ENCODE measurements around the gene SMIM23. TPM values are rescaled to one million over a fixed set of nuclear protein-coding genes. Genes with fewer than 3 reads are reported as not detected.

Gene SMIM23
- total and polyA plus RNA-seq, 2 donors (not counting 1 experiment from before 2014, with no cell fraction given) = not detected

- Histone ChIP-seq H3K27ac (ENCODE audit: insufficient read depth, low read length) (no peak overlapping the region), H3K36me3 (ENCODE audit: control insufficient read depth, insufficient read depth, low read length) (no peaks in the 10 kb centered on the region), H2AFZ (ENCODE audit: low read length) (no peak overlapping the region), H3K4me1 (ENCODE audit: control insufficient read depth, extremely low read depth, insufficient read depth, low read length) (peaks cover 5% of the 10 kb centered on the region), H3K9me3 (ENCODE audit: control insufficient read depth, insufficient read depth, low read depth, low read length) (no peaks in the 10 kb centered on the region), H3K79me2 (ENCODE audit: control insufficient read depth, insufficient read depth, low read length) (no peaks in the 10 kb centered on the region), H3K4me3 (replicated peaks in 1 of 4; ENCODE audit: control extremely low read depth in 1 of 4, insufficient read depth in 1 of 4, low read depth in 3 of 4, low read length in 4 of 4) (no peak overlapping the region), H4K20me1 (ENCODE audit: control insufficient read depth, extremely low read depth, insufficient read depth, low read length) (no peaks in the 10 kb centered on the region), H3K27me3 (ENCODE audit: control insufficient read depth, insufficient read depth, low read length) (no peaks in the 10 kb centered on the region), H3K4me2 (ENCODE audit: extremely low read depth, insufficient read depth, low read length) (no peak overlapping the region), H3K9ac (ENCODE audit: insufficient read depth, low read length) (no peak overlapping the region)
- DNase-seq (ENCODE audit: low read depth in 2 of 2) = no peak
- TF ChIP-seq CTCF (conservative IDR thresholded peaks at IDR 0.05 in 1 of 2, IDR thresholded peaks at IDR 0.05 in 1 of 2; ENCODE audit: low read depth in 1 of 2, low read length in 2 of 2) = no peak
- no peak for TF ChIP-seq EZH2 (IDR thresholded peaks at IDR 0.05; ENCODE audit: low read length, missing control alignments)
Observed at GRCh38 chr5:171762021-171762608, 23.5 kb upstream of the SMIM23 start.

- Histone ChIP-seq H3K4me3 (replicated peaks in 1 of 4; ENCODE audit: control extremely low read depth in 1 of 4, insufficient read depth in 1 of 4, low read depth in 3 of 4, low read length in 4 of 4) (no peak overlapping the region), H3K9me3 (ENCODE audit: control insufficient read depth, insufficient read depth, low read depth, low read length) (no peaks in the 10 kb centered on the region), H3K4me2 (ENCODE audit: extremely low read depth, insufficient read depth, low read length) (no peak overlapping the region), H3K36me3 (ENCODE audit: control insufficient read depth, insufficient read depth, low read length) (no peaks in the 10 kb centered on the region), H3K4me1 (ENCODE audit: control insufficient read depth, extremely low read depth, insufficient read depth, low read length) (peaks cover 5% of the 10 kb centered on the region), H2AFZ (ENCODE audit: low read length) (no peak overlapping the region), H3K9ac (ENCODE audit: insufficient read depth, low read length) (no peak overlapping the region), H3K27me3 (ENCODE audit: control insufficient read depth, insufficient read depth, low read length) (no peaks in the 10 kb centered on the region), H3K27ac (ENCODE audit: insufficient read depth, low read length) (no peak overlapping the region), H4K20me1 (ENCODE audit: control insufficient read depth, extremely low read depth, insufficient read depth, low read length) (no peaks in the 10 kb centered on the region), H3K79me2 (ENCODE audit: control insufficient read depth, insufficient read depth, low read length) (no peaks in the 10 kb centered on the region)
- TF ChIP-seq CTCF (conservative IDR thresholded peaks at IDR 0.05 in 1 of 2, IDR thresholded peaks at IDR 0.05 in 1 of 2; ENCODE audit: low read depth in 1 of 2, low read length in 2 of 2) = no peak
- TF ChIP-seq EZH2 (IDR thresholded peaks at IDR 0.05; ENCODE audit: low read length, missing control alignments) = no peak
- no peak for DNase-seq (ENCODE audit: low read depth in 2 of 2)
Observed at GRCh38 chr5:171762903-171763302, 22.7 kb upstream of the SMIM23 start.

GRCh38 chr5:171764265-171764664 lies 21.4 kb upstream of the SMIM23 start:
- TF ChIP-seq CTCF (conservative IDR thresholded peaks at IDR 0.05 in 1 of 2, IDR thresholded peaks at IDR 0.05 in 1 of 2; ENCODE audit: low read depth in 1 of 2, low read length in 2 of 2) (no peak), EZH2 (IDR thresholded peaks at IDR 0.05; ENCODE audit: low read length, missing control alignments) (no peak)

More at GRCh38 chr5:171764265-171764664, 21.4 kb upstream of the SMIM23 start:
- H3K36me3 ChIP-seq (ENCODE audit: control insufficient read depth, insufficient read depth, low read length) = no peaks in the 10 kb centered on the region
- H4K20me1 ChIP-seq (ENCODE audit: control insufficient read depth, extremely low read depth, insufficient read depth, low read length) = no peaks in the 10 kb centered on the region
- H3K27ac ChIP-seq (ENCODE audit: insufficient read depth, low read length) = no peak overlapping the region
- H3K9ac ChIP-seq (ENCODE audit: insufficient read depth, low read length) = no peak overlapping the region
- H2AFZ ChIP-seq (ENCODE audit: low read length) = no peak overlapping the region
- H3K4me3 ChIP-seq (replicated peaks in 1 of 4; ENCODE audit: control extremely low read depth in 1 of 4, insufficient read depth in 1 of 4, low read depth in 3 of 4, low read length in 4 of 4) = no peak overlapping the region
- H3K9me3 ChIP-seq (ENCODE audit: control insufficient read depth, insufficient read depth, low read depth, low read length) = no peaks in the 10 kb centered on the region
- no peak overlapping the region for H3K4me2 ChIP-seq (ENCODE audit: extremely low read depth, insufficient read depth, low read length)
- H3K27me3 ChIP-seq (ENCODE audit: control insufficient read depth, insufficient read depth, low read length) = no peaks in the 10 kb centered on the region
- no peak for DNase-seq (ENCODE audit: low read depth in 2 of 2)
- no peaks in the 10 kb centered on the region for H3K79me2 ChIP-seq (ENCODE audit: control insufficient read depth, insufficient read depth, low read length)
- no peaks in the 10 kb centered on the region for H3K4me1 ChIP-seq (ENCODE audit: control insufficient read depth, extremely low read depth, insufficient read depth, low read length)

Data from fibroblast of lung (primary cell).